ENCODE measurements around the gene ARHGAP11A.
A peak's percentile ranks its signal among the peaks of the same experiment; 100 is the strongest.

ARHGAP11A gene

DNA sequence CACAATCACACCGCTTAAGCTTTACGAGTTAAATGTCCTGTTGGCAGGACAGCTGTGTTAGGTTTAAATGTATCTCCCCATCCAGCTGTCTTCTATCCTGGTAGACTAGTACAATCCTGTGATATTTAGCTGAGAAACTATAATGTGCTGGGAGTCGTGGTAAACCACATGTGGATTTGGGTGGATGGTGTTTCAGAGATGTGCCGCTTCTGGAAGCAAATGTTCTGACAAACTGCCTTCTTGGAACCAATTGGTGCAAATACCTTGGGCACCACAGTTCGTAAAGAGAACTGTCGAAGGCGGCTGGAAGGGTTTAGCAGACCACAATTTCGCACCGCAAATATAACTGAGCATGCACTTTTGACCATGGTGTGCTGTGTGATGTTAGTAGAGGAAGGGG, 41.2 kb downstream of the ARHGAP11A start:
- Histone ChIP-seq H3K36me3 (ENCODE audit: control insufficient read depth, insufficient read depth, low read length) (no peaks in the 10 kb centered on the region), H3K4me1 (ENCODE audit: control insufficient read depth, insufficient read depth, low read length) (peaks cover 5% of the 10 kb centered on the region; the same call in 1 of the 2 replicates)
- no CpG with 5 or more reads among the region's 9 CpGs for WGBS (ENCODE audit: insufficient coverage, insufficient read length)

GRCh38 chr15:32657198-32657883, 42.0 kb downstream of the ARHGAP11A start:
- Histone ChIP-seq H3K27ac (ENCODE audit: low read length) (no peak overlapping the region), H3K27me3 (ENCODE audit: control insufficient read depth, insufficient read depth, low read length) (no peaks in the 10 kb centered on the region), H3K4me1 (ENCODE audit: control insufficient read depth, insufficient read depth, low read length) (0 out of 2 replicates have a peak, but pooled peaks cover 2% of the 10 kb centered on the region), H3K9me3 (ENCODE audit: control insufficient read depth, insufficient read depth, low read length) (no peaks in the 10 kb centered on the region), H3K4me3 (ENCODE audit: low read length) (no peak overlapping the region), H3K36me3 (ENCODE audit: control insufficient read depth, insufficient read depth, low read length) (no peaks in the 10 kb centered on the region)
- WGBS (ENCODE audit: insufficient coverage, insufficient read length), result no CpG with 5 or more reads among the region's 5 CpGs
- no peak for DNase-seq (ENCODE audit: low read depth, low spot score)

More for the DNA sequence above, 41.2 kb downstream of the ARHGAP11A start:
- no peak overlapping the region for H3K27ac ChIP-seq (ENCODE audit: low read length)
- no peaks in the 10 kb centered on the region for H3K27me3 ChIP-seq (ENCODE audit: control insufficient read depth, insufficient read depth, low read length)
- no peaks in the 10 kb centered on the region for H3K9me3 ChIP-seq (ENCODE audit: control insufficient read depth, insufficient read depth, low read length)
- DNase-seq (ENCODE audit: low read depth, low spot score), result no peak
- H3K4me3 ChIP-seq (ENCODE audit: low read length), result no peak overlapping the region

DNA sequence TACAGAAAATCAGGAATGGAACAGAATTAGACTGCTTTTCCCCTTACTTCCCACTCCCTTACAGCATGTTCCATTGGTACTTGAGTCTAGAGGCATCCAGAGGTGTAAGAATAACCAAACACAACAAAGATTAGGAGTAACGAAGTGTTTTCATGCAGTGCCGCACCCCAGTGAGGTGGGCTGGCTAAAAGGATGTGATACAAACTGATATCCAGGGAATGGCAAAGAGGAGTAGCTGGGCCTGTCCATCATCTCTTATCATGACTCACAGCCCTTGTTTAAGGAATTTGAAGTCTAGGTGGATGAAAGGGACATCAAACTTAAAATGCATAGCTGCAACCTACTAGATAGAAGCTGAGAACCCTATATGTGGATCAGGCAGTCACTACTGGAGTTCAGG, 42.6 kb downstream of the ARHGAP11A start:
- no peak for DNase-seq (ENCODE audit: low read depth, low spot score)
- H3K27ac ChIP-seq (ENCODE audit: low read length), result no peak overlapping the region
- no peak overlapping the region for H3K4me3 ChIP-seq (ENCODE audit: low read length)
- H3K27me3 ChIP-seq (ENCODE audit: control insufficient read depth, insufficient read depth, low read length), result no peaks in the 10 kb centered on the region
- 0 out of 2 replicates have a peak, but pooled peaks cover 1% of the 10 kb centered on the region for H3K4me1 ChIP-seq (ENCODE audit: control insufficient read depth, insufficient read depth, low read length)
- H3K9me3 ChIP-seq (ENCODE audit: control insufficient read depth, insufficient read depth, low read length), result no peaks in the 10 kb centered on the region
- WGBS (ENCODE audit: insufficient coverage, insufficient read length), result no CpG with 5 or more reads among the region's 2 CpGs
- H3K36me3 ChIP-seq (ENCODE audit: control insufficient read depth, insufficient read depth, low read length), result no peaks in the 10 kb centered on the region

DNA sequence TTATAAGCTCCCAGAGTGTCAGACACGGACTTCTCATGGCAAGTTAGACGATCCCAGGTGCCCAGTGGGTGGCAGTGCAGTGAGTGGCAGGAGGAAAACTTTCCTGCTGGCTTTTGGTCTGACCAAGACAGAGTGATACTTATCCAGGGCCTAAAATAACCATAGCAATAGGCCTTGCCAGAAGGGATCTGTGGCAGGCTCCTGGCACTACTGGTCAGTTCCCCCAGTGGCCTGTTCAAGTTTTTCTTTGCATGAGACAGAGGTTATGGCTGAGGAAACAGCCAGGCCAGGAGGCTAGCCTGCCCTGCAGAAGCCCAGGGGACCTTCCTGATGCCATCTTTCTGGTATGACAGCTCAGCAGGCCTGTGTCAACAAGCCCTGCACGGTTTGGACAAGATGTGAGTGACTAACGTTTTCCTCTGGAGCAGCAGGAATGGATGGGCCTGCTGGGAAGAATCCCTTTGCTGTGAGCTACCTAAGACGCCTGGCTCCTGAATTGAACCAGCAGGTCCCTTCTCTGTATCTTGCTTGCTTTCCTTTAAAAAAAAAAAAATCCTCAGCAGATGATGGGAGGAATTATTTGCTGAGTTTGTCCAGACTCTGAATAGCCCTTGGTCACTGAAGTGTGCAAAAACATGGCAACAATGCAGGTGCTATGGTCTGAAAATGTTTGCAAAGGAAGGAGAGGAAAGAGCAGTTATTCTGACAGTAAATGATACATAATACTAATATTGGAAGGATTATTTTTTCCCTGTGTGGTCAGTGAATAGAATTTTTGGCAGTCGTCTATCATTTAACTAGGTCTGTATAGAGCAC, 44.2 kb downstream of the ARHGAP11A start:
- H3K27ac ChIP-seq (ENCODE audit: low read length), result no peak overlapping the region
- no peaks in the 10 kb centered on the region; the same call in 1 of the 2 replicates for H3K27me3 ChIP-seq (ENCODE audit: control insufficient read depth, insufficient read depth, low read length)
- H3K4me1 ChIP-seq (ENCODE audit: control insufficient read depth, insufficient read depth, low read length), result 0 out of 2 replicates have a peak, but pooled peaks cover under 1% of the 10 kb centered on the region
- no peaks in the 10 kb centered on the region for H3K9me3 ChIP-seq (ENCODE audit: control insufficient read depth, insufficient read depth, low read length)
- no peaks in the 10 kb centered on the region for H3K36me3 ChIP-seq (ENCODE audit: control insufficient read depth, insufficient read depth, low read length)
- WGBS (ENCODE audit: insufficient coverage, insufficient read length), result no CpG with 5 or more reads among the region's 6 CpGs
- H3K4me3 ChIP-seq (ENCODE audit: low read length), result no peak overlapping the region
- DNase-seq (ENCODE audit: low read depth, low spot score), result no peak

DNA sequence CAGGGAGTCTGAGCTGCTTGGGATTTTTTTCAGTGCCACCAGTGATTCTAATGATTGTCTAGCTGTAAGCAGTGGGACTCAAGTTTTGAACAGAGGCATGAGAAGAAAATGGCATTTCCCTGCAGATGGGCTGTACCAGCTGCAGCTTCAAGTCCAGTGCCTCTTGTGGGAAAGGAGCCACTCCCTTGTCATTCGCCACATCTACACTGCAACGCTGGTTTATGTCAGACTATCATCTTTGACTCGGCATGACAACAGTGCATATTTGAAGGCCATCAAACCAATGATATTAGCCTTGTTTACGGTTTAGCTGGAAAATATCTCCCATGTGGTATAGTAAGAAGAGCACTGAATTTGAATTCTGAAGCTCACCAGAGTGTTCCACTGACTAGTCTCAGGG, 48.4 kb downstream of the ARHGAP11A start:
- H3K4me1 ChIP-seq (ENCODE audit: control insufficient read depth, insufficient read depth, low read length), result no peaks in the 10 kb centered on the region
- no CpG with 5 or more reads among the region's 4 CpGs for WGBS (ENCODE audit: insufficient coverage, insufficient read length)
- H3K9me3 ChIP-seq (ENCODE audit: control insufficient read depth, insufficient read depth, low read length), result no peaks in the 10 kb centered on the region
- H3K27me3 ChIP-seq (ENCODE audit: control insufficient read depth, insufficient read depth, low read length), result no peaks in the 10 kb centered on the region; the same call in 1 of the 2 replicates
- H3K4me3 ChIP-seq (ENCODE audit: low read length), result no peak overlapping the region
- H3K36me3 ChIP-seq (ENCODE audit: control insufficient read depth, insufficient read depth, low read length), result no peaks in the 10 kb centered on the region
- DNase-seq (ENCODE audit: low read depth, low spot score), result no peak
- H3K27ac ChIP-seq (ENCODE audit: low read length), result no peak overlapping the region

DNA sequence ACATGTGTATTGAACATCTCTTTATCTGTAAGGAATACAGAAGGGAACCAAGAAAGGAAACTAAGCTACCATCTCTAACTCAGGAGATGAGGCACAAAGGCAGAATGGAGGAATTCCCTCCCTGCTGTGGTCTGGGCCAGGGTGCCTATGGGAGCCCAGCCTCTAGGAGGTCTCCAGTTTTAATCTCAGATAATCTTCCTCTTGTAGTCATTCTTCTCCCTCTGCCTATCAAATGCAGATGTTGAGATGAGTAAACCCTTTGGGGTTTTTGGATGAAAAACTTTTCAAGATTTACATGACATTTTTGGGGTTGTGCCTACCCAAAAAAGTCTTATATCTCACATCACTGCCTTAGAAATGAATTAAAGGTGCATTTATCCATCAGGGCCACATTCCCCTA, 49.5 kb downstream of the ARHGAP11A start:
- Histone ChIP-seq H3K27ac (ENCODE audit: low read length) (no peak overlapping the region), H3K36me3 (ENCODE audit: control insufficient read depth, insufficient read depth, low read length) (no peaks in the 10 kb centered on the region), H3K27me3 (ENCODE audit: control insufficient read depth, insufficient read depth, low read length) (no peaks in the 10 kb centered on the region; the same call in 1 of the 2 replicates), H3K9me3 (ENCODE audit: control insufficient read depth, insufficient read depth, low read length) (no peaks in the 10 kb centered on the region), H3K4me1 (ENCODE audit: control insufficient read depth, insufficient read depth, low read length) (no peaks in the 10 kb centered on the region), H3K4me3 (ENCODE audit: low read length) (no peak overlapping the region)
- DNase-seq (ENCODE audit: low read depth, low spot score), result no peak

GRCh38 chr15:32667321-32667720, 52.0 kb downstream of the ARHGAP11A start:
- Histone ChIP-seq H3K9me3 (ENCODE audit: control insufficient read depth, insufficient read depth, low read length) (no peaks in the 10 kb centered on the region), H3K27me3 (ENCODE audit: control insufficient read depth, insufficient read depth, low read length) (no peaks in the 10 kb centered on the region; the same call in 1 of the 2 replicates), H3K36me3 (ENCODE audit: control insufficient read depth, insufficient read depth, low read length) (no peaks in the 10 kb centered on the region), H3K27ac (ENCODE audit: low read length) (no peak overlapping the region), H3K4me3 (ENCODE audit: low read length) (no peak overlapping the region), H3K4me1 (ENCODE audit: control insufficient read depth, insufficient read depth, low read length) (peaks cover 1% of the 10 kb centered on the region)
- WGBS (ENCODE audit: insufficient coverage, insufficient read length), result no CpG with 5 or more reads among the region's 6 CpGs
- no peak for DNase-seq (ENCODE audit: low read depth, low spot score)

DNA sequence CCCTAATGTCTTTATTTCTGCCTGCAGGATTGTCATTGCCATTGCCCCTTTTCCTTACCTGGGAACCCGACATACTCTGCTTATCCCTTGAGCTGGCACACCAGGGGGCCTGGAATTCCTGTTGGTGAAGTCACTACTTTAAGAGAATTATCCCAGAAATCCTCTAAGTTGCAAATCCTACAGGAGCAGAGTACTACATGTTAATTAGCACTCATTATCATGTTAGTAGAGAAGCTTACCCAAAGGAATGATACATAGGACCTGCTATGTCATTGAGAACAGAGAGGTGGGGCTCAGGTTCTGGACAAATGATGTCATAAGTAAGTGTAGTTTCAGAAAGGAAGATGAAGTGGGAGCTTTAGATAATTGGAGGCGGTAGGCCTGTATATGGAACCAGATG, 53.6 kb downstream of the ARHGAP11A start:
- H3K9me3 ChIP-seq (ENCODE audit: control insufficient read depth, insufficient read depth, low read length), result no peaks in the 10 kb centered on the region
- no CpG with 5 or more reads among the region's 2 CpGs for WGBS (ENCODE audit: insufficient coverage, insufficient read length)
- peaks cover 1% of the 10 kb centered on the region for H3K4me1 ChIP-seq (ENCODE audit: control insufficient read depth, insufficient read depth, low read length)
- no peak overlapping the region for H3K4me3 ChIP-seq (ENCODE audit: low read length)
- peak; percentile 31 for DNase-seq (ENCODE audit: low read depth, low spot score)
- H3K27me3 ChIP-seq (ENCODE audit: control insufficient read depth, insufficient read depth, low read length), result no peaks in the 10 kb centered on the region
- no peaks in the 10 kb centered on the region for H3K36me3 ChIP-seq (ENCODE audit: control insufficient read depth, insufficient read depth, low read length)
- H3K27ac ChIP-seq (ENCODE audit: low read length), result no peak overlapping the region

- H3K36me3 ChIP-seq (ENCODE audit: control insufficient read depth, insufficient read depth, low read length), result no peaks in the 10 kb centered on the region
- no peak overlapping the region for H3K27ac ChIP-seq (ENCODE audit: low read length)
- DNase-seq (ENCODE audit: low read depth, low spot score), result no peak
- H3K27me3 ChIP-seq (ENCODE audit: control insufficient read depth, insufficient read depth, low read length), result no peaks in the 10 kb centered on the region
- H3K9me3 ChIP-seq (ENCODE audit: control insufficient read depth, insufficient read depth, low read length), result no peaks in the 10 kb centered on the region
- WGBS (ENCODE audit: insufficient coverage, insufficient read length), result no CpG with 5 or more reads among the region's 5 CpGs
- H3K4me1 ChIP-seq (ENCODE audit: control insufficient read depth, insufficient read depth, low read length), result peaks cover 1% of the 10 kb centered on the region
- no peak overlapping the region for H3K4me3 ChIP-seq (ENCODE audit: low read length)
Observed at GRCh38 chr15:32669896-32670611, 54.8 kb downstream of the ARHGAP11A start.

- H3K36me3 ChIP-seq (ENCODE audit: control insufficient read depth, insufficient read depth, low read length), result no peaks in the 10 kb centered on the region
- H3K4me1 ChIP-seq (ENCODE audit: control insufficient read depth, insufficient read depth, low read length), result peaks cover 1% of the 10 kb centered on the region
- H3K27ac ChIP-seq (ENCODE audit: low read length), result no peak overlapping the region
- no CpG with 5 or more reads among the region's 3 CpGs for WGBS (ENCODE audit: insufficient coverage, insufficient read length)
- no peak for DNase-seq (ENCODE audit: low read depth, low spot score)
- no peaks in the 10 kb centered on the region for H3K9me3 ChIP-seq (ENCODE audit: control insufficient read depth, insufficient read depth, low read length)
- H3K4me3 ChIP-seq (ENCODE audit: low read length), result no peak overlapping the region
- H3K27me3 ChIP-seq (ENCODE audit: control insufficient read depth, insufficient read depth, low read length), result no peaks in the 10 kb centered on the region
Observed at GRCh38 chr15:32670623-32671022, 55.3 kb downstream of the ARHGAP11A start.

Measured in iPS DF 6.9 (cell line).